AML-193 (cell line): ENCODE results near the gene TMEM132D.
"Not testable (repeated sequence)": the region's sequence is repeated elsewhere in the genome, so short reads cannot be mapped to it uniquely, and the experiment has no call there.

Experiments used
- DNase-seq, 2 experiments: peaks; one replicate each; lab custom pipeline; 2025; lab: John Stamatoyannopoulos, UW

Gene TMEM132D

DNA sequence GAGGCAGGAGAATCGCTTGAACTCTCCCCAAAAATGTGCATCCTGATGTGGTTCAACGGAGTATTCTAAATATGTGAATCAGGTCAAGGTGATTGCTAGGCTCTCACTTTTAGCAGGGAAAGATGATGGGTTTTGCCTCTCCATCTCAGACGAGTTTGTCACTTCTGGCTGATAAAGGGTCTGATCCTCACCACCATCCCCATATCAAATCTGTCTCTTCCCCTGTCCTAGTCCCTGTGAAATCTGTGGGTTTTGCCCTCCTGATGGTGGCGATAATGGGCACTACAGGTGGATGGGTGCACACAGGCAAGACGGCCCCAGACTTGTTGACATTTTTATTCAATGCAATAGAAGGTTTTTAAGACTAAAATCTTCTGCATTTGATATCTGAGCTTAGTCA lies 665.9 kb downstream of the TMEM132D start:
- no peak for DNase-seq

DNA sequence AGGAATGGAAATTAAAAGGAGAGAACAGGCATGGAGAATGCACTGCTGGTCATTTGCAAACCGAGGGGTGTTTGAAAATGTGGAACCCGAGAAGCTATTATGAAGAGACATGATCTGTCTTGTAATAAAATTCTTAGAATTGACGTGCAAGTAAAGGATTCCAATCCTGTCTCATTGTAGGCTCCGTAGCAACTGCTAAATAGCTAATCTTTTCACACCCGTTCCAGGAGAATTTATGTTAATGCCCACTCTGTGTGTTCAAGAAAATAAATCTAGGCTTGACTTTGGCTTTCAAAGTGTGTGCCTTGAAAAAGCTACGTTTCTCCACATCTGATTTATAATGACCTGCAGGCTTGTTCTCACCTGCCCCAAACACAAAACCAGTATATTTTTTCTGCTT lies 669.6 kb downstream of the TMEM132D start:
- no peak for DNase-seq

DNA sequence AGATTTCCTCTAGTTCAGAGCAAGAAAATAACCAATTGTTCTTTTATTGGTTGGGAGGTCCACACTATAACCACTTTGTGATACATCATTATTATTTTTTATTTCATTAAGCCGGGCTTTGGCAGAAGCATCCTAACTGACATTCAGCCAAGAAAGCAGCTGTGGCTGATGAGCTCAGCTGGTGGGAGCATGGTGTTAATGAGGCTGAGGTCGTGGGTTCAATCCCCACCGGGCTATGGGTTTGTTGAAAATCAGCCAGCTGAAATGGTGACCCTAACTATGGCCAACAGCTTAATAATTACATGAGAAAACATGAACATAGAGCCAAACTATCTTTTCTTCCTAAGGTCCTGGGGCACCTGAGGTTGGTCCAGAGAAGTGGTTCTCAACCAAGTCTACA lies 672.3 kb downstream of the TMEM132D start:
- DNase-seq = no peak

DNA sequence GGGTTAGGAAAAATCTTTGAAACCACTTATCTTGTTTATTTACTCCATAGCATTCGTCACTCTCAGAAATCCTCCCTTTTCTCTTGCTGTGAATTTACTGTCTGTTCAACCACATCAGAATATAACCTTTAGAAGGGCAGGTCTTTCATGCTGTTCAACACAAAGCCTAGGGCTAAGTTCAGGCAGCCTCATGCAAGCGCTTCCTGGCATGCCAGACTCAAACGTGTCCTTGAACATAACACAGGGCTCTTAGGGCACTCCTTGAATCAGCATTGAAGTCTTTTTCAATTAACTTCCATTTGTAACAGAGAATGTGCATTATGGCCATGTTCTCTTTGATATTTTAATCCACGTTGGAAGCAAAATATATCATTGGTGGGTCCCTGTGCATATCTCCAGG lies 672.8 kb downstream of the TMEM132D start:
- DNase-seq = no peak

GRCh38 chr12:129226851-129227250 lies 677.0 kb downstream of the TMEM132D start:
- DNase-seq = no peak

DNA sequence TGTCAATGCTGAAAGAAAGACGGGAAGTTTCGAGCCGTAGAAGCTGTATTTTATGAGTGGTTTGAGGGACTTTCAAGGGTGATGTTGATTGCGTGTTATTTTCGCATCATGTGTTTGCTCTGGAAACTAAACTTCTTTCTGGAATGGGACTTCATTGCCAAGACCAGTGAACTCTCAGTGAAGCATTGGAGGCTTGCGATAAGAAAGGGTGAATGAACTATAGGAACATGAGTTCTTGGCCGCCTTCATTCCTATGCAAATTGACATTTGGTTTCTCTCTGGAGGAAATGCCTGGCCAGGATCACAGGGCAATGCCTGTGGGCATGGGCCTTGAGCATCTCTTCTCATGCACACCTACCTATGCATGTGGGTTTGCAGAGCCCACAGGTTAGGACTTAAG lies 677.8 kb downstream of the TMEM132D start:
- no peak for DNase-seq

GRCh38 chr12:129215556-129215955 lies 688.3 kb downstream of the TMEM132D start:
- no peak for DNase-seq

- no peak for DNase-seq
Observed at GRCh38 chr12:129213551-129213950, 690.3 kb downstream of the TMEM132D start.

DNA sequence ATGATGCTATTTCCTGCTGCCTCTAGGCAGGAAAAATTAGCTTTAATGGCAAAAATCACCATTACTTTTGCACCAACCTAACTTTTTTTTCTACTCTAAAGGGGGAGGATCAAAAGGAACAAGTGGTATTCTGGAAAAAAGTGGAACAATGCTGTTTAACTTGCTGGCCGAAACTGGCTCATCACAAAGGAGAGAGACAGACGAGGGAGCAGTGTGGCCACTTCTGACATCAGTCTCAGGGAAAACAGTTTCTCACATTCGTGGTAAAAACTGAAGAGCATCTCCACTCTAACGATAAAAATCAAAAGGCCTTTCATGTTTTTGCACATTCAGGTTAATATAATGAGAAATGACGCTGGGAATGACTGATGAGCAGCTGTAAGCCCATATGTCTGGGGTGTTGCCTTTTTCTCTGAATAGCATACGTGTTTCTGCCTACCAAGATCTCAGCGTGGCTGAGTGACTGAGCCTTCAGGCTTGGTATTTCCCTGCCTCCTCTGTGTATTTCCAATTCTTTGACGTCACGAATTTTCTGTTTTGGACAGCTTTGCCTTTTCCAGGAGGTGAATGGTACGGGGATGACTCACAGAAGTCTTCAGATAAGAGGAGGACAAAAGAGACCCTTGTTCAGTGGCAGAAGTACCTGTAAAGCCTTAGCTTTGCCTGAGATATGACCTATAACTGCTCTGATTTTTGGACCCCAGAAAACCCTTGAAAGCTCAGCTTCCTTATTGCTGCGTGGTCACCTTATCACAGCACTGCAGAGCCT lies 691.8 kb downstream of the TMEM132D start:
- no peak for DNase-seq

DNA sequence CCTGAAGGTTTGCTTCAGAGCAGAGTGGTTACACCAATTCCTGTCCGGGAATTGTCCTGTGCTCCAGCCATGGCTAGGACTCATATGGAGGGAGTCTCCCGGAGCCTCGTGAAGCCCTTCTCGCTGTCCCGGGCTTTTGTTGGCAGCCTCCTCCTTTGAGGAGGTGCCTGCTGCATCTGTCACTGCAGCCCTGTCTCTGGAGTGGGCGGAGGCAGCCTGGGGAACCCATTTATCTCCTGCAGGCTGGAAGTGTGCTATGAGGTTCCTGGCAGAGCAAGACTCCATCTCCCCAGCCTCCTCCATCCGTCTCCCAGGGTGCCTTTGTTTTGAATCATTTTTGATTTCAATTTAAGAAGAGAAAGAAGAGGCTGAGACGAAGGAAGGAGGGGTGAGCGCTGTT lies 695.3 kb downstream of the TMEM132D start:
- no peak for DNase-seq

DNA sequence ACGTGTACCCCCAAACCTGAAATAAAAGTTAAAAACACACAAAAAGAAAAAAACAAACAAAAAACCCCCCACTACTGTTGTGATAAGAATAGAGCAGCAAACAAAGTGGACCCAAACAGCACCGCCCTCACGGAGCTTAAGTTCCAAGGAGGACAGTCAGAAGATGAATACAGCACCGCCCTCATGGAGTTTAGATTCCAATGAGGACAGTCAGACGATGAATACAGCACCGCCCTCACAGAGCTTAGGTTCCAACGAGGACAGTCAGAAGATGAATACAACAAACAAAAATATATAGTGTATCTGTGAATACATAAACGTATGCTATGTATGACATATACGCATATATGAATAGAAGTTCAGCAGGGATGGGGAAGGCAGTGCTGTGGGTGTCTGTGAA lies 696.7 kb downstream of the TMEM132D start:
- DNase-seq = no peak

DNA sequence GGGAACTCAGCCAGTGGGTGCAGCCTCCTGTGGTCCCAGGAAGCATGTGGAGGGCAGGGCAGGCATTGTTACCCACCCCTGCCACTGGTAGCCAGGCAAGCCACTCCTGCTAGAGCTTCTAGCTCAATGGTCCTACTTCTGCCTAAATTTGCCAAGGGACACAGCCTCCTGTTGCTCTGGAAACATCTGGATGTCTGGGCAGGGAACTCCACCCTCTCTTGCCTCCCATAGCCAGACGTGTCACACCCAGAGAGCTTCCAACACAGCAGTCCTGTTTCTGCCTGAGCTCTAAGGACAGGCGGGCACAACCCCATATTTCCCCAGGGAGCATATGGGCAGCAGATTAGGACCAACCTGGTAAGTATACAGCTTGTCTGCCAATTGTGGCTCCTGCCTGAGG lies 700.4 kb downstream of the TMEM132D start:
- no peak for DNase-seq

DNA sequence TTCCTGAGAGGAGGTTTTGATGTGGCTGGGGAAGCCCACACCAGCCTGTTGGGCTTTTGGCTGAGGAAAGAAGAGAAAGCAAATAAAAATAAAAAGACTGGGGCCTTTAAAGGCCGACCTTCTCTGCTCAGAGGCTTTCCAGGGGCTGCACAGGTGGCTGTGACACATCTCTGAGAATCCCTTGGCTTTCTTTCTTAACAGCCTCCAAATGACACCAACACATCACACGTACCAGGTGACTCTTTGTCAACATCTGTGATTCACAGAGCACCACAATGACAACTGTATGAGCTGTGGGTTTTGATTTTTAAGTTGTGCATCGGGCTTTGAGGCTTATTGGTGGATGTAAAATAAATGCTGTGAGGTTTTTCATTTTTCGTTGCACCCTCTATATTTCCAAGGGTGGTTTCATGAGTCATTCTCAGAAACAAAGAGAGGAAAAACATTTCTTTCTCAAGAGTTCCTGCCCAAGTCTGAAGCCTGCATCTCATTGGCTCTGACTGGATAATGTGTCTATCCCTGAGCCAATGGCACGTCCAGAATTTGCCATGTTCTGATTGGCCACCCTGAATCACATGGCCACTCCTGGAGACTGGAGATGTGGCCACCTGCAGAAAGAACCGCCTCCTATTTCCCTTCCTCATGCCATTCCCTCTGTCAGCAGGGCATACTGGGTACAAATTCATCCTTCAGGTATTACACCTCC lies 701.6 kb downstream of the TMEM132D start:
- no peak for DNase-seq

DNA sequence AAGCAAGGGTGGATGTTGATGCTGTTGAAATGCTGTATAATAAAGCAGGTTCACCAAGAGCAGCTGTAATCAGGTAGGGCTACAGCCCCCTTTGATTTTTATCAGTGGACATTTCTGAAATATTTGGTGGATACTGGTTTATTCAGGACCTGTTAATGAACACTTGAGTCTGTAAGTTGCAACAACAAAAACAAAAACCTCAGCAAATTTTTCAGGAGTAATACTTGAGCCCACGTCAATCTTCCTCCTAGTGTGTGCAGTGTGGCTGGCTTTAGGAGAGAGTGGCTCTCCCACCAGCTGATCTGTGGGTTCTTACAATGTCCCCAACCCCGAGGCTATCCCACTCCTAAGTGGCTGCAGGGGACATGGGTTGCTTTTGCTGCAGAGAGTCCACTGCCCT lies 702.8 kb downstream of the TMEM132D start:
- no peak for DNase-seq

DNA sequence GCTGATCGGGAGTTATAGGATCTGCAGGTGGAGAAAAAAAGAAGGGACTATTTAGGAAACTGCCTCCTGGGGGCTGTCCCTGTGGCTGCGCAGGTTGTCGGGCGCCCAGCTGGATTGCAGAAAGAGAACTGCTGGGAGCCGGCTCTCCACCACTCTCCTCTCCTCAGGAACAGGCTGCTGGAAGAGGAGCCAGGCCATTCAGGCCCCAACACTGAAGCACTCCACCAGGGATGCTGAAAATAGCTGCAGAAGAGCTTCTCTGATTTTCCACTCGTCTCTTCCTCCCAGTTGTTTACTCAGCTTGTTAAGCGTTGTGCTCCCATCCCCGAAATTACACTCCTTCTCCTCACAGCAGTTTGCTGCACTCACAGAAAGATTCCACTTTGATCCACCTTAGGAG lies 703.2 kb downstream of the TMEM132D start:
- DNase-seq = no peak

DNA sequence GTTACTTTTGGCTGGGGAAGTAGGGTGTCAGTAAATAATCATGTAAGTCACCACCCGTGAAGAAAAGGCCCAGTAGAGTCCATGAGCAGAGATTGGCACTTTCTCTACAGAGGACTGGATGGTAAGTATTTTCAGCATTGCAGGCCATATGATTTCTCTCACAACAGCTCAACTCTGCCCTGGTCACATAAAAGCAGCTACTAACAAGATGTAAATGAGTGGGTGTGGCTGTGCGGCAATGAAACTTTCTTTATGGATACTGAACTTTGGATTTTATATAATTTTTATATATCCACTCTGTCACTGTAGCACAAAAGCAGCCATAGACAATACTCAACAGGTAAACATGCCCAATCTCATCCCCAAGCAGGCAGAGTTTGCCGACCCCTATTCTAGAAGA lies 706.9 kb downstream of the TMEM132D start:
- DNase-seq = no peak

GRCh38 chr12:129195081-129195480 lies 708.7 kb downstream of the TMEM132D start:
- DNase-seq = no peak

- DNase-seq = peak; percentile 0 to 8
Observed at GRCh38 chr12:129193263-129193871, 710.5 kb downstream of the TMEM132D start.

GRCh38 chr12:129190827-129191226 lies 713.0 kb downstream of the TMEM132D start:
- no peak for DNase-seq

GRCh38 chr12:129189879-129190278 lies 713.9 kb downstream of the TMEM132D start:
- not testable (repeated sequence) for DNase-seq

GRCh38 chr12:129186952-129187351 lies 716.9 kb downstream of the TMEM132D start:
- DNase-seq = no peak

DNA sequence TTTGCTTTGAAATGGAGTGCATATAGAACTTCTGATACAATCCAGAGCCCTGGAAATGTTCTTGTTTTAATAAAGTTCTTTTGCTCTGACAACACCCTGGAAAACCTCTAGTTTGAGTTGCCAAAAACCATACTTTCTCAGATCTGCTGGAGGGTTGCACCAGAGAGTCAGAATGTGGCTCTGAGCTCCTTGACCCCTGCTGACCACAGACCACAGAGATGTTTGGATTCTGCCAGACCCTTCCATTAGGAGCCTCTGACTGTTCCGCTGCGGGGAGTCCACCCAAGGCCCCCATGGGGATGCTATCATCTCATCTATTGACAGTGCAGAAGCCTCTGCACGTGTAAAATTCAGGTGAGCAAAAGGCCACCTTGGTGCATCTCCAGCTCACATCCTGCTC lies 718.0 kb downstream of the TMEM132D start:
- DNase-seq = no peak
